A549 treated with Mapracorat at 1 μM for 4 hours (cell line): Measurements from ENCODE around the gene SMPDL3B. TPM values are rescaled to one million over a fixed set of nuclear protein-coding genes. Genes with fewer than 3 reads are reported as not detected.

ENCODE experiments used
- total RNA-seq: library from RNA; stranded (reverse); fragments of 200-300 nt; extraction: Qiagen RNA extraction; gene quantifications from 5 replicates; pipeline ENCODE4 v1.2.3, GENCODE V29; 2022

The SMPDL3B gene
- 1.0 to 1.5 TPM (median 1.2 TPM) in 5 replicates for total RNA-seq

GRCh38 chr1:27934818-27935549 is at the start of gene SMPDL3B:
TSS of gene SMPDL3B (plus strand) at chr1:27935000. CDS start at chr1:27935184, 184 bp downstream.

GRCh38 chr1:27959792-27960603 is 25.2 kb downstream of the SMPDL3B start, which contains the start of gene XKR8:
TSS of gene XKR8 (plus strand) at chr1:27959973. CDS start at chr1:27960070, 97 bp downstream.

Other genes starting within 250 kb of the SMPDL3B start
- 5.4 to 7.7 TPM (median 6.7 TPM) in 5 replicates for gene FAM76A, start 209.0 kb upstream of the SMPDL3B start, total RNA-seq
- 8.1 to 9.3 TPM (median 8.6 TPM) in 5 replicates for gene STX12, start 161.8 kb upstream of the SMPDL3B start, total RNA-seq
- 33.0 to 40.8 TPM (median 37.6 TPM) in 5 replicates for gene PPP1R8, start 104.2 kb upstream of the SMPDL3B start, total RNA-seq
- gene THEMIS2, start 62.5 kb upstream of the SMPDL3B start, total RNA-seq = 0.56 to 1.2 TPM (median 0.79 TPM) in 5 replicates
- gene RPA2, start 20.4 kb upstream of the SMPDL3B start, total RNA-seq = 35.2 to 37.7 TPM (median 35.5 TPM) in 5 replicates
- gene XKR8, start 25.0 kb downstream of the SMPDL3B start, total RNA-seq = 4.3 to 5.9 TPM (median 5.6 TPM) in 5 replicates
- gene EYA3, start 153.6 kb downstream of the SMPDL3B start, total RNA-seq = 5.0 to 6.6 TPM (median 5.9 TPM) in 5 replicates
- 0.09 to 0.24 TPM (median 0.18 TPM) in 5 replicates for gene PTAFR, start 241.7 kb downstream of the SMPDL3B start, total RNA-seq